ENCODE data around the gene OTULINL.

DNA sequence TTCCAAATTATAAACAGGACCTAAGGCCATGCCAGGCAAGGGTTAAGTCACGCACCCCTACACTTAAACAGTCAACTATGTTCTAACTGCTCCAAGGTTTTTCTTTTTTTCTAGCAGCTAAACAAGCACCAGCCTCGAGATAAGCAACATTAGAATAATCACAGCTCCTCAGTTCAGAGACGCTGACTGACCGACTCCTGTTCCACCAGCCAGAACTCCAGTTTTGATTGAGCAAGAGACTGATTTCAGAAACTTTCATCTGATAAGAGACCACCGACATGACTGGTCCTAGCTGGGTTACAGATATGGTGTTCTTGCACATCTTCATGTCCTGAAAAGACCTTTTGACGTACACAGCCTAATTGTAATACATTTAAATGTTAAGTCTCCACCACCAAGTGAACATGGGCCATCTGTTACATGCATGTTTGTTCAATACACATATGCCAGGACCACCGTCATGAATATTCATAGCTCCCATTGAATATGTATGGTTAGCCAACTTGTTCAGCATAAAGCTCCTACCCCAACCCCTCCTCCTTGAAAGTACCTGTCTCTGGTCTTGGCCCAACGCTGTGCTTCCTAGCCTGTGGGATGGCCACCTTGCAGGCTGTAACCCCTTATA lies 23.7 kb upstream of the OTULINL start:
- TF ChIP-seq CTCF (IDR thresholded peaks at IDR 0.05 in 8 of 11, conservative IDR thresholded peaks at IDR 0.05 in 3 of 11) (no peak), POLR2AphosphoS5 (IDR thresholded peaks at IDR 0.05) (no peak)
